Endodermal cell (in vitro differentiated cells): ENCODE results near the gene SYNGAP1. TPM values are rescaled to one million over a fixed set of nuclear protein-coding genes. Genes with fewer than 3 reads are reported as not detected.

Experiments used
- DNase-seq: peaks from one replicate; pipeline ENCODE4 v3.0.0-alpha.2; 2017
- H3K27ac ChIP-seq: 2 replicates; pipeline ENCODE4 v1.5.1; 2013; ENCODE audit warnings: mild to moderate bottlenecking, low read depth, low read length, moderate library complexity
- H3K27me3 ChIP-seq: 2 replicates; pipeline ENCODE4 v1.6.1; 2013; ENCODE audit warnings: mild to moderate bottlenecking, low read length, moderate library complexity; ENCODE audit not compliant: insufficient read depth, control insufficient read depth, poor library complexity, severe bottlenecking
- H3K36me3 ChIP-seq: 2 replicates; pipeline ENCODE4 v1.7.0; 2013; ENCODE audit warnings: mild to moderate bottlenecking, low read length, moderate library complexity; ENCODE audit not compliant: control insufficient read depth, insufficient read depth
- H3K4me1 ChIP-seq: one replicate; pipeline ENCODE4 v1.7.0; 2013; ENCODE audit warnings: low read length; ENCODE audit not compliant: control insufficient read depth, insufficient read depth
- H3K4me3 ChIP-seq: 2 replicates; pipeline ENCODE4 v1.5.1; 2013; ENCODE audit warnings: mild to moderate bottlenecking, low read length, moderate library complexity
- H3K9ac ChIP-seq: 2 replicates; pipeline ENCODE4 v1.6.1; 2013; ENCODE audit warnings: mild to moderate bottlenecking, low read length, moderate library complexity; ENCODE audit not compliant: poor library complexity, severe bottlenecking; ENCODE audit errors: extremely low read depth
- H3K9me3 ChIP-seq: 2 replicates; pipeline ENCODE4 v1.6.1; 2013; ENCODE audit warnings: mild to moderate bottlenecking, low read length, moderate library complexity; ENCODE audit not compliant: control insufficient read depth
- H3K27ac Mint-ChIP-seq: 2 replicates; pipeline ENCODE4 v1.8.0; 2020; ENCODE audit warnings: mixed read lengths
- H3K27me3 Mint-ChIP-seq: 2 replicates; pipeline ENCODE4 v1.8.0; 2021; ENCODE audit warnings: mild to moderate bottlenecking, mixed read lengths; ENCODE audit not compliant: insufficient read depth
- H3K36me3 Mint-ChIP-seq: 2 replicates; pipeline ENCODE4 v1.8.0; 2020; ENCODE audit warnings: low read depth, mixed read lengths
- H3K4me1 Mint-ChIP-seq: 2 replicates; pipeline ENCODE4 v1.8.0; 2020; ENCODE audit warnings: mixed read lengths
- H3K4me3 Mint-ChIP-seq: 2 replicates; pipeline ENCODE4 v1.8.0; 2020; ENCODE audit warnings: mild to moderate bottlenecking, moderate library complexity, mixed read lengths
- H3K9me3 Mint-ChIP-seq: 2 replicates; pipeline ENCODE4 v1.8.0; 2020; ENCODE audit warnings: mild to moderate bottlenecking, mixed read lengths
- CTCF ChIP-seq: fragments of 200-600 bp; sonication (generic); conservative IDR thresholded peaks from 2 replicates; pipeline ENCODE4 v1.5.0; 2021; ENCODE audit warnings: antibody characterized with exemption, mild to moderate bottlenecking
- WGBS, 2 experiments: methylation state at CpG; one replicate each; pipeline versions ENCODE4 v1.1.5 to v1.1.7; 2013; ENCODE audit warnings: missing lambda C conversion rate in 2 of 2, mixed read lengths in 1 of 2; ENCODE audit not compliant: insufficient coverage in 1 of 2, insufficient read length in 1 of 2; 5-methylcytosine and 5-hydroxymethylcytosine counted together
- total RNA-seq, 2 donors: library from RNA; stranded (reverse); fragmentation: NEBNext Ultra II Directional in 1 of 2; extraction: Animal tissue kit (Norgen Biotek cat#: 25700) in 1 of 2; gene quantifications; 2 replicates in 1 of 2; 3 replicates in 1 of 2; pipeline ENCODE4 v1.2.1, GENCODE V29; 2021

SYNGAP1 gene
- total RNA-seq, 2 donors from 2014 or later, result 90.2 to 94.2 TPM

DNA sequence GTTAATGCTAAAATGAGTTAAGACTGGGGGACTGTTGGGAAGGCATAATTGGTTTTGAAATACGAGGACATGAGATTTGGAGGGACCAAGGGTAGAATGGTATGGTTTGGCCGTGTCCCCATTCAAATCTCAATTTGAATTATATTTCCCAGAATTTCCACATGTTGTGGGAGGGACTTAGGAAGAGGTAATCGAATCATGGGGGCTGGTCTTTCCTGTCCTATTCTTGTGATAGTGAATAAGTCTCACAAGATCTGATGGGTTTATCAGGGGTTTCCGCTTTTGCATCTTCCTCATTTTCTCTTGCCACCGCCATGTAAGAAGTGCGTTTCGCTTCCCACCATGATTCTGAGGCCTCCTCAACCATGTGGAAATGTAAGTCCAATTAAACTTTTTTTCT lies 47.2 kb downstream of the SYNGAP1 start:
- Mint-ChIP-seq H3K4me1 (peaks cover 4% of the 10 kb centered on the region), H3K9me3 (peaks cover 23% of the 10 kb centered on the region), H3K4me3 (no peak overlapping the region), H3K27me3 (peaks cover 12% of the 10 kb centered on the region), H3K27ac (no peak overlapping the region), H3K36me3 (no peaks in the 10 kb centered on the region)
- Histone ChIP-seq H3K36me3 (no peaks in the 10 kb centered on the region), H3K9me3 (peaks cover 18% of the 10 kb centered on the region), H3K9ac (no peak overlapping the region), H3K4me3 (no peak overlapping the region), H3K27me3 (no peaks in the 10 kb centered on the region), H3K4me1 (no peaks in the 10 kb centered on the region), H3K27ac (no peak overlapping the region)
- no peak for TF ChIP-seq CTCF
- WGBS, 2 experiments, result 97 to 100% methylated on average over 3 to 6 of the region's 7 CpGs
- no peak for DNase-seq

GRCh38 chr6:33469661-33470060 lies 49.8 kb downstream of the SYNGAP1 start:
- no peaks in the 10 kb centered on the region for H3K36me3 Mint-ChIP-seq
- H3K4me3 Mint-ChIP-seq, result no peak overlapping the region
- H3K27me3 Mint-ChIP-seq, result peaks cover 4% of the 10 kb centered on the region
- Histone ChIP-seq H3K27me3 (no peaks in the 10 kb centered on the region), H3K4me1 (no peaks in the 10 kb centered on the region), H3K9me3 (peaks cover 18% of the 10 kb centered on the region), H3K9ac (no peak overlapping the region), H3K4me3 (no peak overlapping the region), H3K36me3 (no peaks in the 10 kb centered on the region), H3K27ac (no peak overlapping the region)
- no peak for DNase-seq
- no peak overlapping the region for H3K27ac Mint-ChIP-seq
- peaks cover 23% of the 10 kb centered on the region for H3K9me3 Mint-ChIP-seq
- no peak for TF ChIP-seq CTCF
- 89 to 92% methylated on average over 3 of the region's 3 CpGs for WGBS, 2 experiments
- H3K4me1 Mint-ChIP-seq, result peaks cover 4% of the 10 kb centered on the region

DNA sequence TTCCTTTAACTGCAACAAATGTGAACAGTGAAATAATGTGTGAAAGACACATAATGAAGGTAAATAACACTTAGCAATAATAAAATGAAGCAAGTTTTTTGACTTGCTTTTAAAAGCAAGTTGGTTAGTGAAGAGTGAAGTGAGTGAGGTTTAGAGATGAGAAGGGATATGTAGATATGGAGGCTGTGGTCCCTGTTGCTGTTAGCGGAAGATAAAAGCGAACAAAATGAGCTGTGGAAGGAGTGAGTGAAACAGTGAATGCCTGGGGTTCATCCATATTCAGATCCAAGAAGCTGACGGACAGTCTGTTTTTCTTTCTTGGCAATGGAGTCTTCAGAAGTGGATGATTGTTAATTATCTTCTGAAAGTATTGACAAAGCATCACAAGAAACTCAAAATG lies 58.0 kb downstream of the SYNGAP1 start:
- Histone ChIP-seq H3K4me1 (no peaks in the 10 kb centered on the region), H3K4me3 (no peak overlapping the region), H3K9ac (no peak overlapping the region), H3K36me3 (no peaks in the 10 kb centered on the region), H3K9me3 (no peaks in the 10 kb centered on the region), H3K27me3 (no peaks in the 10 kb centered on the region), H3K27ac (no peak overlapping the region)
- no peak overlapping the region for H3K27ac Mint-ChIP-seq
- no peaks in the 10 kb centered on the region for H3K36me3 Mint-ChIP-seq
- H3K27me3 Mint-ChIP-seq, result peaks cover 12% of the 10 kb centered on the region
- no peaks in the 10 kb centered on the region for H3K9me3 Mint-ChIP-seq
- no peak overlapping the region for H3K4me3 Mint-ChIP-seq
- no peak for TF ChIP-seq CTCF
- DNase-seq, result no peak
- 90 to 100% methylated on average over 2 to 3 of the region's 3 CpGs for WGBS, 2 experiments
- no peaks in the 10 kb centered on the region for H3K4me1 Mint-ChIP-seq
